Activated CD4-positive, alpha-beta T cell treated with anti-CD3 and anti-CD28 coated beads, Interleukin-2, amount 50 U/mL, for 16 hours (primary cell): ENCODE measurements around the gene SKI.

Experiments
- DNase-seq: peaks from one replicate; pipeline ENCODE4 v3.0.0-alpha.2; 2020

The SKI gene

DNA sequence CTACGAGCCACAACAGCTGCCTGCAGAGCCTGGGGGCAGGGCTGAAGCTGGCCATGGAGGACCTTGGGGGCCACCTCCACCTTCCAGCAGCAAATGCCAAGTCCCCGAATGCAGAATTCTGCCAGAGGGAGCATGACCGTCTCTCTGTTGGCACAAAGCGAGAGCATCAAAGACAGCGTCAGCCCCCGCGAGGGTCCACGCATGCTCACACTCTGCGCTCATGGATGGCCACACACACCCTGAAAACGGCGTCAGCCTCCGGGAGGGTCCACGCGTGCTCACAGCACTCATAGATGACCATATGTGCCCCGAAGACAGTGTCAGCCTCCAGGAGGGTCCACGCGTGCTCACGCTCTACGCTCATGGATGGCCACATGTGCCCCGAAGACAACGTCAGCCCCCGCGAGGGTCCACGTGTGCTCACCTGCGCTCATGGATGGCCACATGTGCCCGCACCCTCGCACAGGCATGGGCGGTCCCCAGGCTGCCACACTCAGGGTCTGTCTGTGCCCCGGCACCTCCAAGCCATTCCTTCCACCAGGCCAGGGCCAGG is 116.7 kb downstream of the SKI start:
- DNase-seq = no peak

DNA sequence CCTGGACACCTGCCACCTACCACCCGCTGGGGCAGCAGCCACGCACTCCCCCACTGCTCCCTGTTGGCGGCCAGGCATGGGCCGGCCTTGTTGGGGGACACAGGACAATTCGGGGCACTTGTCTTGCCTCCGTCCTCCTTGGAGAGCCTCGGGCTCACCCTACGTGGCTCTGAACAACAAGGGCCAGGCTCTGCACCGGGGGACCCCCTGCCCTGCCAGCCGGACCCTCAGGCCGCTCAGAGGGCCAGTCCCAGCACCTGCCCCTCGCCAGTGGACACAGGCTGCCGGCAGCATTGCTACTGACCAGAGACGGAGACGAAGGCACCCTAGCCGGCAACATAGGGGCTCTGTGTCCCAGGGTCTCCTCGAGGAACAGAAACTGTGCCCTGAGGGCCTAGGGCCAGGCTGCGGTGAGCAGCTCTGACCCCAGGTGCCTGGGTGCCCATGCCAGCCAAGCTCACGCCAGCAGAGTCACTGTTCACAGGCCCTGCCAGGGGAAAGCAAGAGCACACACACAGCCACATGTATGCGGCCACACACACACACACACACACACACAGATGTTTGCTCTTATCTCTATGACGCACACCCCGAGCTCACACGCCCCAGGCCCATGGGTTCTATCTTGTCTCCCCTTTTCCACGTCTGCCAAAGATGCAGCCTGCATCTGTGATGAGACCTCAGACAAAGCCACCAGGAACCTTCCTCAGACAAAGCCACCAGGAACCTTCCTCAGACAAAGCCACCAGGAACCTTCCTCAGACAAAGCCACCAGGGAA is 117.4 kb downstream of the SKI start:
- no peak for DNase-seq

GRCh38 chr1:2346691-2347408 is 118.7 kb downstream of the SKI start:
- no peak for DNase-seq

- no peak for DNase-seq
Measured at GRCh38 chr1:2347409-2347785, 119.3 kb downstream of the SKI start.

DNA sequence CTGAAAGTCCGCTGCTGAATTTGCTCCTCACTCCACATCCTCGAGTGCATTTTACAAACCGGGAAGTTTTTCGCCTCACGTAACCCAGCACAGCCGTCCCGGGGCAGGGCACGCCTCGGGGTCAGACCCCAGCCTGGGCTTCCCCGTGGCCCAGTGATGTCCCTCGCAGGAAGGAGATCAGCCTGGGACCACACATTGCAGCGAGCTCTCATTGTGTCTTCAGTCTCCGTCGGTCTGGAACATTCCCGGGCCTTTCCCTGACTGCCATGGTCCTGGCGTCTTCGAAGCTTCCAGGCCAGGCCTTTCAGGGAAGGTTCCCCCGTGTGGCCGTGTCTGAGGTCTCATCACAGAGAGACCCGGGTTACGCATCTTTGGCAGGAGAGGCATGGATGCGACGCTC is 119.8 kb downstream of the SKI start:
- no peak for DNase-seq

DNA sequence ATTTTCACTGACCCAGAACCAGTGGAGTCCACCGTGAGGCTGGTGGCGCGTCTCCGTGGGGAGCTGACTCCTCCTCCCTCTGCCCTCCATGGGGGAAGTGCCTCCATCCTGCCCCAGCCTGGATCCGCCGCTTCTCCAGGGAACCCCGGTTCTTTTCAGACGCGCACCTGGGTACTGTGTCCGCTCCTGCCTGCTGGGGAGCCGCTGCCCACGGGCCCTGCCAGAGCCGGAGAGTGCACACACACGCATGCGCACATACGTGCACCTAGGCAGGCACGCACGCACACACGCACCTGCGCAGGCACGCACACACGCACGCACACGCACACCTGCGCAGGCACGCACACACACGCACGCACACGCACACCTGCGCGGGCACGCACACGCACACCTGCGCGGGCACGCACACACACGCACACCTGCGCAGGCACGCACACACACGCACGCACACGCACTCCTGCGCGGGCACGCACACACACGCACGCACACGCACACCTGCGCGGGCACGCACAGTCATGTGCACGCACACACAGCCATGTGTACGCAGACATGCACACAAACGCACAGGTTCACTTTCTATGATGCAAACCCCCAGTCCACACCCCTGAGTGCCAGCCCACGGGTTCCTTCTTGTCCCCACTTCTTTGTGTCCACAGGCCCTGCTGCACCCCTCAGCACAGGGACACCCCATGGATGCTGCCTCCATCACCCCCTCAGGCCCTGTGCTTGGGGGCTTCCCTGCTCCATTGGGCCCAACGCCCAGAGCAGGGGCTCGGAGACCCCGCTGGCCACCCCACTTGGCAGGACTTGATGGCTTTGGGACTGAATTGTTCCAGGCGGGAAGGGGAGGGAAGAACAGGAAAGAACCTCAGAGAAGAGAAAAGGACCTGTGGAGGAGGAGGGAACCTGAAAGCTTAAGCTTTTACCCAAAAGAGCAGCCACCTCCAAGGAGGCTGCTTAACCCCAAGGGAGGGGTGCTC is 120.5 kb downstream of the SKI start:
- no peak for DNase-seq

- DNase-seq = no peak
Measured at GRCh38 chr1:2349806-2350205, 121.7 kb downstream of the SKI start.

DNA sequence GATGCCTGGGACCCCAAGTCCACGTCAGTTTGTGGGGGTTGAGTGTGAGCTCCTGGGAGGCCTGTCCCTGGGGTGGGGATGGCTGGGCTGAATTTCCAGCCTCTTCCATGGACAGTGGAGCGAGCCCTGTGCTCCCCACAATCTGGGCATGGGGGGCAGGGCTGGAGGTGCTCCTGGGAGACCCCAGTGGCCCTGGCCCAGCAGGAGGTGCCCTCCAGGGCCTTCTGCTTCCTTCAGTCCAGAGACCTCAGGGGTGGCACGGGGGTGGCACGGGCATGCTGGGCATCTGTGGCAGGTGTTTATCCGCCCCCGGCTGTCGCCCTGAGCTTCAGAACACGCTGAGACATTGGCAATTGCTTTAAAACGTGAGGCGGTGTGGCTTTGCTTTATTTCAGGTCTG is 122.4 kb downstream of the SKI start:
- no peak for DNase-seq

DNA sequence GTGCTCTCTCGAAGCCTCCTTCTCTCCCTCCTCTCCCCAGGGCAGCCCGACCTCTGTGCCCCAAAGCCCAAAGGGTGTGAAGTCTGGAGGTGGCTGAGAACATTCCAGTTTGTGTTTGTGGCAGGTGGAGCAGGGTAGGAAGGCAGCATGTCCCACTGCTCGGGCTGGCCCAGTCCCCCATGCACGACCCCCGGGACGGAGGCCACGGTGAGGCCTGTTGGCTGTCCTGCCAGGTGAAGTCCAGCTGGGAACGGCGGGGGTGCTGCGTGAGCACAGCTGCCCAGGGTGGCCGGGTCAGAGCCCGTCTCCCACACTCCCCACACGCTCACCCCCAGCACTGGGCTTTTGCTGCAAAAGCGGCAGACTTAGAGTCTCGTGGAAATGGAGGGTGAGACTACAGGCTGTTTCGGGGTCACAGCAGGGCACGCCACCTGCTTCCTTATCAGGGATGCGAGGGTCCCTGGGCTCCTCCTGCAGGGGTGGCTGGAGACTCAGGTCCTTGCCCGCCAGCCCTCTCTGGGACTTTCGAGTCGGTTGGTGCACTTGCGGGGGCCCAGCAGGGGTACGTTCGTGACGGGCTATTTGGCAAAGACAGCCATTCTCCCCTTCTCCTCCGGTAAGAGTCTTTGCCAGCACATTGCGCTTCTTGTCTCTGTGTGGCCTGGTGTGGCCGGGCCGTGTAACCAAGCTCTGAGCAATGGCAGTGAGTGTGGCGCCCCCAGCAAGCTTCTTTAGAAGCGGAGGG is 123.0 kb downstream of the SKI start:
- no peak for DNase-seq

- DNase-seq = no peak
Measured at GRCh38 chr1:2351723-2352122, 123.6 kb downstream of the SKI start.

DNA sequence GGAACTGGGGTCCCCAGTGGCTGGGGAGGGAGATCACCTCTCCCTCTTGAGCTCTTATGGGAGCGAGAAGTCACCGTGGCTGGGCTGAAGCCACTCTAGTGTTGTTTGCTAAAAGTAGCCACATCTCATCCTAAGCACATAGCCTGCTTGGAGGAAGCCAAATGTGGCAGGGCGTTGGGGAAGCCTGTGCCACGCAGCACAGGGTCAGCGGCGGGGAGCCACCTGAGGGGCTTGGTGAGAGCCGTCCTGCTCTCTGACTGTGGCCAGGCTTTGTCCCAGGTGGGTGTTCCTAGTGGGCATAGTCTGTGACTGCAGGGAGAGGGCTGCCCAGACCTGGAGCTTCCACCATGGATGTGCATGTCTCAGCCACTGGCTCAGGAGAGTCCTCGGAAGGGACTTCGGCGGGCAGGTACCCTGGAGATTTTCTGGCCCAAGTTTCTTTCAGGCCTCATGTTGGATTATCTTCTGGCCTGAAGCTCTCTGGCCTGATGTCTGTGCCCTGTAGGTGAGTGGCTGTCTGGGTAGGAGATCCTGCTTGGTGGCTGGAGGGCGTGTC is 124.3 kb downstream of the SKI start:
- no peak for DNase-seq

GRCh38 chr1:2352897-2353550 is 124.9 kb downstream of the SKI start:
- DNase-seq = no peak

GRCh38 chr1:2353551-2354438 is 125.7 kb downstream of the SKI start:
- DNase-seq = no peak

- no peak for DNase-seq
Measured at GRCh38 chr1:2354511-2355372, 126.6 kb downstream of the SKI start.

GRCh38 chr1:2355373-2356261 is 127.5 kb downstream of the SKI start:
- DNase-seq = no peak

- DNase-seq = no peak
Measured at GRCh38 chr1:2356401-2356800, 128.3 kb downstream of the SKI start.

DNA sequence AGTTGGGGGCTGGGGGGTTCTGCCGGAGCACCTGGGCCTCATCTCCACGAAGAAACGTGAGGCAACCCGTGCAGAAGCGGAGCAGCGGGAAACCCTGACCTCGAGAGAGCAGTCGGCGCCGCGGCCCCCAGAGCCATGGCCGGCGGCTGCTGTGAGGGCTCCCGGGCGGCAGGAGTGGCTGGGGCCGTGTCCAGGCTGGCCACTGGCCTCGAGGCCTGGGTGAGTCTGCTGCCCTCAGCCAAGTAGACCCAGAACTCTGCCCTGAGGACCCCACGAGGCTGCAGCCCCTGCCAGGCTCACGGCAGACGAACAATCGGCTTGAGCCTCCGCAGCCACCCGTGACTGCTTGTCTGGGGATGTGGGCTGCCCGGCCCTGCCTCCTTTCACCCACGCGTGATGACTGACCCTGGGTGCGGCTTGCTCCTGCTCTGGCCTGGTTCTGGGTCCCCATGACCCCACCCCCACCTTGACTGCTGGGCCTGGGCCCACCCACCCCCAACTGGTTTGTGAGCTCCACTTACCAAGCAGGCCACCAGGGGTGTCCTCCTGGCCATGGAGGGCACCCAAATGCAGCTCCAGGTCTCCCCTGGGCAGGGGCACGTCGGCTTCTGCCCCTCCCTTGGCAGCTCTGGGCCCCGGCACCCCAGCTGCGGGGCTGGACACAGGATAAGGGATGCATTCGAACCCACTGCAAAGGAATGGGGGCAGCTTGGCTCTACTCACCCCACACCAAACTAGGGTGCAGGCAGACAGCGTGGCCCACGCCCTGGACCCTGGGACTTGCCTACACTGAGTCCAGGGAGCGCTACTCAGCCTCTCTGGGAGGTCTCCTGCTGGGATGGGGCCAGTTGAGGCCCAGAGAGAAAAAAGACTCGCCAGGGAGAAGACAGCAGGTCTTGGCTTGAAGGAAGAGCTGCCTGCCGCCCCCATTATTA is 129.1 kb downstream of the SKI start:
- DNase-seq = no peak
